ENCODE measurements around the gene IGFBP7.
"Not testable (repeated sequence)": the region's sequence is repeated elsewhere in the genome, so short reads cannot be mapped to it uniquely, and the experiment has no call there.

Gene IGFBP7

GRCh38 chr4:57061395-57061794, 48.8 kb downstream of the IGFBP7 start:
- Mint-ChIP-seq H3K27ac (no peak overlapping the region), H3K36me3 (ENCODE audit: low read depth) (no peaks in the 10 kb centered on the region), H3K27me3 (peaks cover 28% of the 10 kb centered on the region), H3K4me1 (ENCODE audit: low read depth) (no peaks in the 10 kb centered on the region), H3K9me3 (no peaks in the 10 kb centered on the region), H3K4me3 (no peak overlapping the region)
- DNase-seq: no peak

- H3K4me3 Mint-ChIP-seq; H3K36me3 Mint-ChIP-seq (ENCODE audit: low read depth); H3K4me1 Mint-ChIP-seq (ENCODE audit: low read depth); H3K9me3 Mint-ChIP-seq; H3K27ac Mint-ChIP-seq; DNase-seq: not testable (repeated sequence)
- H3K27me3 Mint-ChIP-seq: peaks cover 35% of the 10 kb centered on the region
Observed at GRCh38 chr4:57060717-57061067, 49.5 kb downstream of the IGFBP7 start.

- Mint-ChIP-seq H3K4me1 (ENCODE audit: low read depth) (no peaks in the 10 kb centered on the region), H3K36me3 (ENCODE audit: low read depth) (no peaks in the 10 kb centered on the region), H3K27ac (no peak overlapping the region), H3K9me3 (no peaks in the 10 kb centered on the region), H3K4me3 (no peak overlapping the region), H3K27me3 (peaks cover 37% of the 10 kb centered on the region)
- no peak for DNase-seq
Observed at GRCh38 chr4:57059890-57060716, 50.1 kb downstream of the IGFBP7 start.

GRCh38 chr4:57055886-57056285, 54.3 kb downstream of the IGFBP7 start:
- Mint-ChIP-seq H3K27ac (no peak overlapping the region), H3K4me1 (ENCODE audit: low read depth) (no peaks in the 10 kb centered on the region)

GRCh38 chr4:57053508-57053907, 56.7 kb downstream of the IGFBP7 start:
- Mint-ChIP-seq H3K9me3 (no peaks in the 10 kb centered on the region), H3K27me3 (peaks cover 41% of the 10 kb centered on the region), H3K36me3 (ENCODE audit: low read depth) (no peaks in the 10 kb centered on the region), H3K4me3 (no peak overlapping the region), H3K4me1 (ENCODE audit: low read depth) (no peaks in the 10 kb centered on the region), H3K27ac (no peak overlapping the region)
- no peak for DNase-seq

More at GRCh38 chr4:57055886-57056285, 54.3 kb downstream of the IGFBP7 start:
- peaks cover 46% of the 10 kb centered on the region for H3K27me3 Mint-ChIP-seq
- no peak overlapping the region for H3K4me3 Mint-ChIP-seq
- H3K36me3 Mint-ChIP-seq (ENCODE audit: low read depth): no peaks in the 10 kb centered on the region
- no peak for DNase-seq
- no peaks in the 10 kb centered on the region for H3K9me3 Mint-ChIP-seq

- H3K36me3 Mint-ChIP-seq (ENCODE audit: low read depth): no peaks in the 10 kb centered on the region
- H3K4me1 Mint-ChIP-seq (ENCODE audit: low read depth): no peaks in the 10 kb centered on the region
- no peak overlapping the region for H3K4me3 Mint-ChIP-seq
- H3K27me3 Mint-ChIP-seq: peaks cover 37% of the 10 kb centered on the region
- H3K27ac Mint-ChIP-seq: no peak overlapping the region
- no peaks in the 10 kb centered on the region for H3K9me3 Mint-ChIP-seq
- DNase-seq: no peak
Observed at GRCh38 chr4:57051524-57051923, 58.7 kb downstream of the IGFBP7 start.

- Mint-ChIP-seq H3K4me3 (no peak overlapping the region), H3K36me3 (ENCODE audit: low read depth) (no peaks in the 10 kb centered on the region), H3K27me3 (peaks cover 36% of the 10 kb centered on the region), H3K9me3 (no peaks in the 10 kb centered on the region), H3K4me1 (ENCODE audit: low read depth) (no peaks in the 10 kb centered on the region), H3K27ac (no peak overlapping the region)
- DNase-seq: no peak
Observed at GRCh38 chr4:57051095-57051494, 59.1 kb downstream of the IGFBP7 start.

GRCh38 chr4:57048590-57049304, 61.4 kb downstream of the IGFBP7 start:
- no peaks in the 10 kb centered on the region for H3K4me1 Mint-ChIP-seq (ENCODE audit: low read depth)
- no peaks in the 10 kb centered on the region for H3K9me3 Mint-ChIP-seq
- H3K27me3 Mint-ChIP-seq: peaks cover 28% of the 10 kb centered on the region
- no peak overlapping the region for H3K4me3 Mint-ChIP-seq
- no peak for DNase-seq
- no peaks in the 10 kb centered on the region for H3K36me3 Mint-ChIP-seq (ENCODE audit: low read depth)
- H3K27ac Mint-ChIP-seq: no peak overlapping the region

GRCh38 chr4:57047046-57047445, 63.1 kb downstream of the IGFBP7 start:
- H3K4me1 Mint-ChIP-seq (ENCODE audit: low read depth); H3K9me3 Mint-ChIP-seq; H3K4me3 Mint-ChIP-seq; H3K36me3 Mint-ChIP-seq (ENCODE audit: low read depth); H3K27ac Mint-ChIP-seq; DNase-seq: not testable (repeated sequence)
- peaks cover 27% of the 10 kb centered on the region for H3K27me3 Mint-ChIP-seq

- Mint-ChIP-seq H3K27me3 (peaks cover 26% of the 10 kb centered on the region), H3K36me3 (ENCODE audit: low read depth) (no peaks in the 10 kb centered on the region), H3K4me3 (no peak overlapping the region), H3K4me1 (ENCODE audit: low read depth) (no peaks in the 10 kb centered on the region), H3K27ac (no peak overlapping the region), H3K9me3 (no peaks in the 10 kb centered on the region)
- DNase-seq: no peak
Observed at GRCh38 chr4:57044996-57045395, 65.2 kb downstream of the IGFBP7 start.

- no peak overlapping the region for H3K27ac Mint-ChIP-seq
- peaks cover 30% of the 10 kb centered on the region for H3K27me3 Mint-ChIP-seq
- H3K4me3 Mint-ChIP-seq: no peak overlapping the region
- no peaks in the 10 kb centered on the region for H3K36me3 Mint-ChIP-seq (ENCODE audit: low read depth)
- H3K4me1 Mint-ChIP-seq (ENCODE audit: low read depth): no peaks in the 10 kb centered on the region
- no peaks in the 10 kb centered on the region for H3K9me3 Mint-ChIP-seq
- DNase-seq: no peak
Observed at GRCh38 chr4:57044279-57044678, 65.9 kb downstream of the IGFBP7 start.

GRCh38 chr4:57043347-57044251, 66.6 kb downstream of the IGFBP7 start:
- no peaks in the 10 kb centered on the region for H3K9me3 Mint-ChIP-seq
- no peak for DNase-seq
- no peaks in the 10 kb centered on the region for H3K4me1 Mint-ChIP-seq (ENCODE audit: low read depth)
- no peaks in the 10 kb centered on the region for H3K36me3 Mint-ChIP-seq (ENCODE audit: low read depth)
- H3K4me3 Mint-ChIP-seq: no peak overlapping the region
- H3K27ac Mint-ChIP-seq: no peak overlapping the region
- peaks cover 33% of the 10 kb centered on the region for H3K27me3 Mint-ChIP-seq

- H3K36me3 Mint-ChIP-seq (ENCODE audit: low read depth): no peaks in the 10 kb centered on the region
- peaks cover 41% of the 10 kb centered on the region for H3K27me3 Mint-ChIP-seq
- no peak overlapping the region for H3K4me3 Mint-ChIP-seq
- no peak overlapping the region for H3K27ac Mint-ChIP-seq
- H3K9me3 Mint-ChIP-seq: no peaks in the 10 kb centered on the region
- no peak for DNase-seq
- H3K4me1 Mint-ChIP-seq (ENCODE audit: low read depth): no peaks in the 10 kb centered on the region
Observed at GRCh38 chr4:57042711-57043169, 67.4 kb downstream of the IGFBP7 start.

GRCh38 chr4:57041020-57041419, 69.2 kb downstream of the IGFBP7 start:
- no peak for DNase-seq
- Mint-ChIP-seq H3K27me3 (peaks cover 41% of the 10 kb centered on the region), H3K9me3 (no peaks in the 10 kb centered on the region), H3K36me3 (ENCODE audit: low read depth) (no peaks in the 10 kb centered on the region), H3K27ac (no peak overlapping the region), H3K4me3 (no peak overlapping the region), H3K4me1 (ENCODE audit: low read depth) (no peaks in the 10 kb centered on the region)

Data from activated T-cell treated with anti-CD3 and anti-CD28 coated beads, Interleukin-2, amount 50 U/mL, for 24 hours (primary cell).